ENCODE results near the gene MS4A7.

DNA sequence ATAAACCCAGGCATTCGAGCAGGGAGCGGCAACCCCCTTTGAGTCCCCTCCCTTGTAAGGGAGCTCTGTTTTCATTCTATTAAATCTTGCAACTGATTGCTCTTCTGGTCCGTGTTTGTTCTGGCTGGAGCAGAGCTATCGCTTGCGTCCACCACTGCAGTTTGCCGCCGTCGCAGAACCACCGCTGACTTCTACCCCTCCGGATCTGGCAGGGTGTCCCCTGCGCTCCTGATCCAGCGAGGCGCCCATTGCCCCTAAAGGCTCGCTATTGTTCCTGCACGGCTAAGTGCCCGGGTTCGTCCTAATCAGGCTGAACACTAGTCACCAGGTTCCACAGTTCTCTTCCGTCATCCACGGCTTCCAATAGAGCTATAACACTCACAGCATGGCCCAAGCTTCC is 10.4 kb upstream of the MS4A7 start:
- TF ChIP-seq, protein P1, sequence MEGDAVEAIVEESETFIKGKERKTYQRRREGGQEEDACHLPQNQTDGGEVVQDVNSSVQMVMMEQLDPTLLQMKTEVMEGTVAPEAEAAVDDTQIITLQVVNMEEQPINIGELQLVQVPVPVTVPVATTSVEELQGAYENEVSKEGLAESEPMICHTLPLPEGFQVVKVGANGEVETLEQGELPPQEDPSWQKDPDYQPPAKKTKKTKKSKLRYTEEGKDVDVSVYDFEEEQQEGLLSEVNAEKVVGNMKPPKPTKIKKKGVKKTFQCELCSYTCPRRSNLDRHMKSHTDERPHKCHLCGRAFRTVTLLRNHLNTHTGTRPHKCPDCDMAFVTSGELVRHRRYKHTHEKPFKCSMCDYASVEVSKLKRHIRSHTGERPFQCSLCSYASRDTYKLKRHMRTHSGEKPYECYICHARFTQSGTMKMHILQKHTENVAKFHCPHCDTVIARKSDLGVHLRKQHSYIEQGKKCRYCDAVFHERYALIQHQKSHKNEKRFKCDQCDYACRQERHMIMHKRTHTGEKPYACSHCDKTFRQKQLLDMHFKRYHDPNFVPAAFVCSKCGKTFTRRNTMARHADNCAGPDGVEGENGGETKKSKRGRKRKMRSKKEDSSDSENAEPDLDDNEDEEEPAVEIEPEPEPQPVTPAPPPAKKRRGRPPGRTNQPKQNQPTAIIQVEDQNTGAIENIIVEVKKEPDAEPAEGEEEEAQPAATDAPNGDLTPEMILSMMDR (IDR thresholded peaks at IDR 0.05; ENCODE audit: low read length) = no peak
- TF ChIP-seq EZH2 (IDR thresholded peaks at IDR 0.05; ENCODE audit: borderline replicate concordance, low read length) = no peak

All from OCI-LY1 (cell line).